ENCODE data around the gene SPATA46. TPM values are rescaled to one million over a fixed set of nuclear protein-coding genes. Genes with fewer than 3 reads are reported as not detected.

The SPATA46 gene
- total and polyA plus RNA-seq, 9 of the 15 experiments (the other 6 are each of a cell fraction or from before 2014, with no cell fraction given) = 0.04 to 0.11 TPM; not detected in 7

DNA sequence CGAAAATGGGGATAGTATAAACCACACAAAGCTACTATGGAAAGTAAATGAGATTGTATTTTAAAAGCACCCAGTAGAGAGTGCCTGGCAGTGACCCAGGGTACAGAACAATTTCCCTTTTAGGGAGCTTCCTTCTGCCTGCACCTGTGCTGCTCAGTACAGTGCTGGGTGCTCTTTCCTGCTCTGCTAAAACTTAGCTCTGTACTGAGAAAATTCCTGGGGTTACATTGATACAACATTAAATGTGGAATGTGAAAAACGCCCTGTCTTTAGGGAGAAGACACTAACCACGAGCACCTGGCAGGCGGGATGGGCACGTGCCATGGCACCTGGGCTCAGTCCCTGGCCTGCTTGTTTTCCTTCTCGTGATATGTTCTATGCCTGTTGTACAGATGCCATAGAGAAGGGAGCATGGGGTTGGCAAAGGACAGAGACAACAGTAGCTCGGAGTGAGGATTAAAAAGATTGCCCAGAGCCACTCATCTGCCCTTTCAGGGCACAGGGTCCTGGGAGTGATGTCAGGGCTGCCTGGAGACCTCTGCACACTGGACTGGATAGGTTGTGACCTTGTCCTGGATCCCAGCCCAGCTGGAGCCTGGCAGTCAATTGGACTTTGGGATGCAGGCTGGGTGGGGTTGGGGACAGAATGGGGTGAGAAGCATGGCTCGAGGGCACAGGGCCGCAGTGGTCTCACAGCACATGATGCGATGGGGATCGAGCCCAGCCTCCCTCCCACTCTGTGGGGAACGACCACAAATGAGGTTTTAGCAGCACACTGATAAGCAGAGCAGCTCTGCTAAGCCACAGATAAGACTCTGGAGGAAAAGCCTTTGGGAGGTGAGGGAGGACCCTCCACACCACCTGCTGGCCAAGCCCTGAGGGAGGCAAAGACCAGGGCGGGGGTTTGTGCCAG, 4.2 kb downstream of the SPATA46 start (continued):
- no peak for TF ChIP-seq ETS2 (tag; IDR thresholded peaks at IDR 0.05; ENCODE audit: borderline replicate concordance, poor library complexity, severe bottlenecking)
- no peak for TF ChIP-seq MCM5 (IDR thresholded peaks at IDR 0.05; ENCODE audit: low read depth)
- peak; percentile 44; the same call in 1 of the 2 replicates for TF ChIP-seq RBFOX2 (IDR thresholded peaks at IDR 0.05; ENCODE audit: low read depth, low read length)
- TF ChIP-seq FOXJ3 (CRISPR knock-in tag; IDR thresholded peaks at IDR 0.05) = no peak
- TF ChIP-seq, protein P1, sequence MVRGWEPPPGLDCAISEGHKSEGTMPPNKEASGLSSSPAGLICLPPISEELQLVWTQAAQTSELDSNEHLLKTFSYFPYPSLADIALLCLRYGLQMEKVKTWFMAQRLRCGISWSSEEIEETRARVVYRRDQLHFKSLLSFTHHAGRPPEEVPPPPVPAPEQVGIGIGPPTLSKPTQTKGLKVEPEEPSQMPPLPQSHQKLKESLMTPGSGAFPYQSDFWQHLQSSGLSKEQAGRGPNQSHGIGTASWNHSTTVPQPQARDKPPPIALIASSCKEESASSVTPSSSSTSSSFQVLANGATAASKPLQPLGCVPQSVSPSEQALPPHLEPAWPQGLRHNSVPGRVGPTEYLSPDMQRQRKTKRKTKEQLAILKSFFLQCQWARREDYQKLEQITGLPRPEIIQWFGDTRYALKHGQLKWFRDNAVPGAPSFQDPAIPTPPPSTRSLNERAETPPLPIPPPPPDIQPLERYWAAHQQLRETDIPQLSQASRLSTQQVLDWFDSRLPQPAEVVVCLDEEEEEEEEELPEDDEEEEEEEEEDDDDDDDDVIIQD (CRISPR knock-in tag; IDR thresholded peaks at IDR 0.05) = no peak
- TF ChIP-seq BRD9 (IDR thresholded peaks at IDR 0.05; ENCODE audit: low read depth, partially characterized antibody) = no peak
- TF ChIP-seq BRF1 (IDR thresholded peaks at IDR 0.05; ENCODE audit: borderline replicate concordance, extremely low read depth, insufficient read length) = no peak
- TF ChIP-seq, protein P2, sequence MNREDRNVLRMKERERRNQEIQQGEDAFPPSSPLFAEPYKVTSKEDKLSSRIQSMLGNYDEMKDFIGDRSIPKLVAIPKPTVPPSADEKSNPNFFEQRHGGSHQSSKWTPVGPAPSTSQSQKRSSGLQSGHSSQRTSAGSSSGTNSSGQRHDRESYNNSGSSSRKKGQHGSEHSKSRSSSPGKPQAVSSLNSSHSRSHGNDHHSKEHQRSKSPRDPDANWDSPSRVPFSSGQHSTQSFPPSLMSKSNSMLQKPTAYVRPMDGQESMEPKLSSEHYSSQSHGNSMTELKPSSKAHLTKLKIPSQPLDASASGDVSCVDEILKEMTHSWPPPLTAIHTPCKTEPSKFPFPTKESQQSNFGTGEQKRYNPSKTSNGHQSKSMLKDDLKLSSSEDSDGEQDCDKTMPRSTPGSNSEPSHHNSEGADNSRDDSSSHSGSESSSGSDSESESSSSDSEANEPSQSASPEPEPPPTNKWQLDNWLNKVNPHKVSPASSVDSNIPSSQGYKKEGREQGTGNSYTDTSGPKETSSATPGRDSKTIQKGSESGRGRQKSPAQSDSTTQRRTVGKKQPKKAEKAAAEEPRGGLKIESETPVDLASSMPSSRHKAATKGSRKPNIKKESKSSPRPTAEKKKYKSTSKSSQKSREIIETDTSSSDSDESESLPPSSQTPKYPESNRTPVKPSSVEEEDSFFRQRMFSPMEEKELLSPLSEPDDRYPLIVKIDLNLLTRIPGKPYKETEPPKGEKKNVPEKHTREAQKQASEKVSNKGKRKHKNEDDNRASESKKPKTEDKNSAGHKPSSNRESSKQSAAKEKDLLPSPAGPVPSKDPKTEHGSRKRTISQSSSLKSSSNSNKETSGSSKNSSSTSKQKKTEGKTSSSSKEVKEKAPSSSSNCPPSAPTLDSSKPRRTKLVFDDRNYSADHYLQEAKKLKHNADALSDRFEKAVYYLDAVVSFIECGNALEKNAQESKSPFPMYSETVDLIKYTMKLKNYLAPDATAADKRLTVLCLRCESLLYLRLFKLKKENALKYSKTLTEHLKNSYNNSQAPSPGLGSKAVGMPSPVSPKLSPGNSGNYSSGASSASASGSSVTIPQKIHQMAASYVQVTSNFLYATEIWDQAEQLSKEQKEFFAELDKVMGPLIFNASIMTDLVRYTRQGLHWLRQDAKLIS (CRISPR knock-in tag; IDR thresholded peaks at IDR 0.05) = 0 out of 2 replicates have a peak, but pooled peaks have one; percentile 64
- no peak for TF ChIP-seq ZNF79 (CRISPR knock-in tag; IDR thresholded peaks at IDR 0.05; ENCODE audit: low read depth)
- TF ChIP-seq SNIP1 (IDR thresholded peaks at IDR 0.05; ENCODE audit: low read depth) = no peak
- TF ChIP-seq ZNF263 (CRISPR knock-in tag; IDR thresholded peaks at IDR 0.05; ENCODE audit: borderline replicate concordance) = peak; percentile 74; the same call in 1 of the 2 replicates
- TF ChIP-seq ZFX (CRISPR knock-in tag; IDR thresholded peaks at IDR 0.05) = no peak
- TF ChIP-seq CHD2 (IDR thresholded peaks at IDR 0.05; ENCODE audit: low read depth, low read length) = no peak
- TF ChIP-seq, protein P3, sequence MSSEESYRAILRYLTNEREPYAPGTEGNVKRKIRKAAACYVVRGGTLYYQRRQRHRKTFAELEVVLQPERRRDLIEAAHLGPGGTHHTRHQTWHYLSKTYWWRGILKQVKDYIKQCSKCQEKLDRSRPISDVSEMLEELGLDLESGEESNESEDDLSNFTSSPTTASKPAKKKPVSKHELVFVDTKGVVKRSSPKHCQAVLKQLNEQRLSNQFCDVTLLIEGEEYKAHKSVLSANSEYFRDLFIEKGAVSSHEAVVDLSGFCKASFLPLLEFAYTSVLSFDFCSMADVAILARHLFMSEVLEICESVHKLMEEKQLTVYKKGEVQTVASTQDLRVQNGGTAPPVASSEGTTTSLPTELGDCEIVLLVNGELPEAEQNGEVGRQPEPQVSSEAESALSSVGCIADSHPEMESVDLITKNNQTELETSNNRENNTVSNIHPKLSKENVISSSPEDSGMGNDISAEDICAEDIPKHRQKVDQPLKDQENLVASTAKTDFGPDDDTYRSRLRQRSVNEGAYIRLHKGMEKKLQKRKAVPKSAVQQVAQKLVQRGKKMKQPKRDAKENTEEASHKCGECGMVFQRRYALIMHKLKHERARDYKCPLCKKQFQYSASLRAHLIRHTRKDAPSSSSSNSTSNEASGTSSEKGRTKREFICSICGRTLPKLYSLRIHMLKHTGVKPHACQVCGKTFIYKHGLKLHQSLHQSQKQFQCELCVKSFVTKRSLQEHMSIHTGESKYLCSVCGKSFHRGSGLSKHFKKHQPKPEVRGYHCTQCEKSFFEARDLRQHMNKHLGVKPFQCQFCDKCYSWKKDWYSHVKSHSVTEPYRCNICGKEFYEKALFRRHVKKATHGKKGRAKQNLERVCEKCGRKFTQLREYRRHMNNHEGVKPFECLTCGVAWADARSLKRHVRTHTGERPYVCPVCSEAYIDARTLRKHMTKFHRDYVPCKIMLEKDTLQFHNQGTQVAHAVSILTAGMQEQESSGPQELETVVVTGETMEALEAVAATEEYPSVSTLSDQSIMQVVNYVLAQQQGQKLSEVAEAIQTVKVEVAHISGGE (CRISPR knock-in tag; IDR thresholded peaks at IDR 0.05) = peak in 1 of 3 experiments; percentile 63; a peak in 1 of 6 replicates
- TF ChIP-seq JUN (IDR thresholded peaks at IDR 0.05; ENCODE audit: borderline replicate concordance, low read depth, low read length) = 0 out of 2 replicates have a peak, but pooled peaks have one; percentile 46
- 0 out of 2 replicates have a peak, but pooled peaks have one; percentile 25 for TF ChIP-seq JUN (CRISPR knock-in tag; IDR thresholded peaks at IDR 0.05; ENCODE audit: borderline replicate concordance)
